GM19324 (cell line): Measurements from ENCODE around the gene DISC1.

ENCODE experiments used
- ATAC-seq: cut with Tn5 transposase; IDR thresholded peaks from one replicate; pipeline ENCODE4 v1.9.1; 2021; ENCODE audit warnings: mild to moderate bottlenecking, moderate library complexity; ENCODE audit not compliant: unreplicated experiment, low FRiP score

DISC1 gene

DNA sequence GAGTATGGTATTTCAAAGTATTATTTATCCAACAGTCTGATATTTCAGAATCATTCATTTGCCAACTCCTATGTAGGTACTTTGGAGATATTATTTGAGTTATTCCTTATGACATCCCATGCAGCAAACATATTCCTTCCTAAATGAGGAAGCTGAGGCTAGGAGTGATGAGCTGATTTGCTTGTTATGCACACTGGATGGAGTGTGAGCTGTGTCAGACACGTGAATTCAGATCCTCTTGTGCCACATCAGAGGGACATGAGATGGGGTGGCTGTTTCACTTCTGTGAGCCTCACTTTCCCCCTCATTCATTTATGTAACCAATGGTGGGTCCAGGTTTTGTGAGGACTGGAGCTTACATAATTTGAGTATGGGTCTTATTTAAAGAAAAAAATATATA is 215.9 kb downstream of the DISC1 start:
- ATAC-seq: no peak

DNA sequence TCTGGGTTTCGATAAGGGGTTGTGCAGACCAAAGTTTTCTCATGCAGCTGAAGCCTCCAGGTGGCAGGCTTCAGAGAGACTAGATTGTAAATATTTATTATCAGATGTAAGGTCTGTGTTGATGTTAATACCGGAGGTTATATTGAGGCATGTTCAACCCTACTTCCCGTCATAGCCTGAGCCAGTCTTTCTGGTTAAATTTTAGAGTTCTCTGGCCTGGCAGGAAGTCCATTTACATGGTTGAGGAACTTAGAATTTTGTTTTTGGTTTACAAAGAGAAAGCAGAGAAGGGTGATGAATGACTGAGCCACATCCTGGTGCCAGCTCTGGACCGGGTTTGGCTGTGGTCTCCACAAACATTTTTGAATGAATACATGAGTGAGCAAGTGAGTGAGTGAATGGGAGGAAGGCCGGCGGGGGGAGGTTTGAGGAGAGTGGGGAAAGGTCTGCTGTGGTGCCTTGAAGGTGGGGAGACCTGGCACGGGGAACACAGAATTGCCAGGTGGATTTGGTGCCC is 218.5 kb downstream of the DISC1 start:
- ATAC-seq: no peak

DNA sequence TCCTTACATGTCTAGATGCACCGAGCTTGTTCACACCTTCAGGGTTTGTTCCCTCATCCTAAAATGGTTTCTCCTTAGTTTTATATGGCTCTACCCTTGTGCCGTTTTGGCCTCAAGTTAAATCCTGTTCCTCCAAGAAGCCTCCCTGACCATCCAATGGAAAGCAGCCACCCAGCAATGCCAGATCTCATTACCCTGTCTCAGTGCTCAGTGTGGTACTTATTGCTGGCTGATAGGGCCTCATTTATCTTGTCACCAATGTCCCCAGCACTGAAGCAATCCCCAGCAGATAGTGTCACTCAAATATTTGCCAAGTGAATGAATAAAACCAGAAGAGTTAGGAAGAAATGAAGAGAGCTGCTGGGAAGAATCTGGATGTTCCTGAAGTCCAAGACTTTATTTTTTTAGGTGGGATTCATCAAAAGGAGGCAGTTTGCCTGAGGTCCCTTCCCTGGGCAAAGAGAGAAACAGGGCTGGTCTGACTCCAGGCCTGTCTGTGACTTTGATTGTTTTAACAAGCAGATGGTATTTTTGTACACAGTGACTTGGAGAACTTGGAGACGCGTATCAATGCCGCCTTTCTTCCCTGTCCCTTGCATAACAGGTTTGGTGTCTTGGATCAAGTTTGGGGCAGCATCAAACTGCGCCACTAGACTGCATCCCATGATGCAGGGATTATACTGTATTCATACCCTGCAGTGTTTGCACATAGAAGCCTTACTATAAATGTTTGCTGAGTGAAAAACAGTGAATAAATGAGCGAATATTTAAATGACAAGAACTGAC is 221.2 kb downstream of the DISC1 start:
- ATAC-seq: no peak

DNA sequence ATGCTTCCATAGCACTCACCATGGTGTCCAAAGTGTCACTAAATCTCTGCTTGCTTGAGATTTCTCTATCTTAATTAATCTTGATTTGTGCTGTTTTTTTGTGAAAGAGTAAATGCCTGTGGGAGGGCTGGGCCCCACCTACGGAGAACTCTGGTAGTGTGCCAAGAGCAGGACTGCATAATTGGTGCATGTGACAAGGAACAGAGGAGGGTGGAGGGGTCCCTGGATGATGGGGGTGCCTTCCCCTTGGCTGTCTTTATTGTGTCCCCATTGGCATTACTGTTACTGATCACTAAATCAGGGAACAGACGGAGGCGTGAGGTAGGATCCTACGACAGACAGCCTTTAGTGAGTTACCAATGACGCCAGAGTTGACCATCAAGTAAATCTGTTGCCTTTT is 223.4 kb downstream of the DISC1 start:
- ATAC-seq: no peak

DNA sequence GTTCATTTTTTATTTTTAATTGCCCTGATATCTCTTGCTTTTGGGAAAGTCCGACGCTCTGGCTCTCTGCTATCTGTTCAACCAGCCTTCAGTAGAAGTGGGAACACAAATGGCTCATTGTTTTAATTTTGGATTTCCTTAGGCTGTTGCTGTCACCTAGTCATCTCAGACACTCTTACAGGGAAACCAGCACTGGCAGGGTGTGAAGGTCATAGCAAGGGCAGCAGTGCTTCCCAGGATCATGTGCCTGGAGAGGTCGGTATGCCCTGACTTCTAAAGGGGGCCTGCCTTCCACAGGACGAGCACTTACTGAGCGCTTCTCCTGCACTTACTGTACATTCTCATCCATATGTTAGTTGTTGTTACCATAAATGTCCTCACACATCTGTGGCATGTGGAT is 224.2 kb downstream of the DISC1 start:
- no peak for ATAC-seq

DNA sequence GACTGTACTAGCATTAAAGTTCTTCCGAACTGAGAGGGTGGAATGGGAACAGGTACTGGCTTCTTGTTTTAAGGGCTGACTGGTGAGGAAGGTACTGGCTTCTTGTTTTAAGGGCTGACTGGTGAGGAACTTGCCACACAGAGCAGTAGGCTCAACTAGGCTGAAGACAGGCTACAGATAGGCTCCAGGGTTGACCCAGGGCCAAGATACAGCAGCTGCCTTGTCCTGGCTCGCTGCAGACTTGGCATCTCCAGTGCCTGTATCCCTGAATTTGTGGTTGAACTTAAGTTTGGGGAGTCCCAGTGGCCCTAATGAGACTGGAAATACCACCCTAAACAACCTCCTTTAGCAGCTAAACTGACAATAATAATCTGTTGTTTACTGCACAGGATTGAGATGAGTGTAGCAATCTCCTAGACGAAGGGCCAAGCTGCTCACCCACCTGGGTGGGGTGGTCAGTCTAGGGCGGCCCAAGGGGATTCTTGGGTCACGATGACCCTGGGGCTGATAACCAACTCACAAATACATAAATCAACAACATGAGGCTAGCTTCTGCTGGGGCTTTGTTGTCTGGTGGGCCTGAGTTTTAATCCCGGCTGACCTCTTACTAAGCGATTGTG is 227.1 kb downstream of the DISC1 start:
- no peak for ATAC-seq

DNA sequence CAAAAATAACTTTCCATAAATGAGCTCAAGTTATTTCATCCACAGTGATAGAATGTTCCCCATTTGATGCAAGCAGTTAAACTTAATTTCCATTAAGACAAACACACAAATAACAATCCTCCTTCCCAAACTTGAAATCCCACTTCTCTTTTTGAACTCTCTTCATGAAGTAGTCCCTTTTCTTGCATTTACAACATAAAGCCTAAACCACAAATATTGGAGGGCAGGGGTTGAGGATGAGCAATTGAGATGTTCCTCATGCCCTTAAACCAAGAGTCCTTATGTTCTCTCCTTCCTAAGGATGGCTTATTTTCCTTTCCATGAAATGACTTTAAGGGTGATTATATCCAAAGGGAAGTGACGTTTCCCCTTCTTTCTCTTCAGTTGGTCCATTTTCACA is 228.8 kb downstream of the DISC1 start:
- no peak for ATAC-seq

DNA sequence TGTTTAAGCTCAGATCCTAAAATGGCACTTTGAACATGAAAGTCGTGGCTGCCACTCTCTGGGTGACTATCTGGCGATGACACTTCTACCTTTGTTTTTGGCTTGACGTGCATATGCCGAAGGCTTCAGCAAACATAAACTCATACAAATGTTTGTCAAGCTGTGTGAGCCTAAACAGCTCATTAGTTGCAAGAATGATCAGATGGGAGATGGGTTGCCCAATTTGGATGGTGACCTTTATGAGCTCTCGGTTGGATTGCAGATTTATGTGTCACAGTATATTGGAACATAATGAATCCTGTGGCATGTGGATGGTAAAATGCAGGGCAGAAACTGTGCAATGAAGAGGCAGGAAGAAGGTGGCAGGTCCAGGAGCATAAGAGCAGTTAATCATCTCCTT is 229.3 kb downstream of the DISC1 start:
- ATAC-seq: no peak

DNA sequence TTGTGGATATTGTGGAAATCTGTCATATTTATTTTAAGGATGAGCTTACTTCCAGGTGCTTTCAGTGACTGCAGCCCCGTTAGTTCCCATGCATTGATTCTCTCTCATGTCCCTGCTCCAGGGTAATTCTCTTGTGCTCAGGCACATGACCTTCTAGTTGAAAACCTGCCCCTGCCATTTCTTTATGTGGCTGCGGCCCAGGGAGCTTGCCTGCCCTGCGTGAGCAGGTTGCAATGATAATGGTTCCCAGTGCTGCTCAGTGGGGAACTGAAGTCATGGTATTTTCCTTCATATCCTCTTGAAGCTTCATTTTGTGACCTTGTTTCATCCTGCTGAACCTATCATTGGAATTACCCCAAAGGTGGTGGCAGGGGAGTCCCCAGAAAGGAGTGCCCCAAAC is 229.8 kb downstream of the DISC1 start:
- ATAC-seq: no peak

DNA sequence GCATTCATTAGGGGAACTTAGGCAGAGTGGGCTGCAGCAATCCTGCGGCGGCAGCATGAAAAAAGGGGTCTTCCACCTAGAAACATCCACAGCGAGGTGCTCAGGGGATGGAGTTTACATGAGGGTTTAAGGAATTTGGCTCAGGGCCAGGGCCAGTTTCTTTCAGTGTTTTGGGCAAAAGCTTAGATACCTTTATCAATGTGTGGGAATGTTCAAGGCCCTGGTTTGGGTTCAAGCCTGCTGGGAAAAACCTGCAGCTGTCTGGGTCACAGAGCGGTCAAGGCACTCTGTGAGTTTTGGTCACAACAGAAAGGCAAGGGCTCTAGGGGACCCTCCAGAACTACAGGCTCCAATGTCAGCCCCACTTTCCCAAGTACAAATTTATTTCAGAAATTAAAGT is 230.3 kb downstream of the DISC1 start:
- no peak for ATAC-seq

DNA sequence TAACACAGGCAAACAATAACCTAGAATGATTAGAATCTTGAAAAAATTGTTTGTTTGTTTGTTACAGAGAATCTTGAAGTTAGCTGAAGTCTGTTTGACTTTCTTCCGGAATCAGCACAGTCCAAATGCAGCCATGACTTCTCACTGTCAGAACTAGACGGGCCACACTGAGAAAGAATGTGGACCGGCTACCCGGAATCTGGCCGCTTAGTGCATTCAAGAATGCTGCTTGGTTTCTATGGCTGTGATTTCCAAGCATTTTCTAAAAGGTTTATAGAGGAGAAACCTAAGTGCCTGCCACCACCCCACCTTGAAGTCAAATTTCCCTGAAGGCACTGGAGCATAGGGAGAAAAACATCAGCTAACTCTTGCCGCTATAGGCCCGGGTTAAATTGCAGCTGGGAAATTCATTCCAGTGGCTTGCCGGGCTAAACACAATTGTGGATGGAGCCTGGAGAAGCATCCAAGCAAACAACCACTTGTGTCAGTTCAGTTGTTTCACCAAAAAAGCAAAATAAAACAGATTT is 231.1 kb downstream of the DISC1 start:
- ATAC-seq: no peak

DNA sequence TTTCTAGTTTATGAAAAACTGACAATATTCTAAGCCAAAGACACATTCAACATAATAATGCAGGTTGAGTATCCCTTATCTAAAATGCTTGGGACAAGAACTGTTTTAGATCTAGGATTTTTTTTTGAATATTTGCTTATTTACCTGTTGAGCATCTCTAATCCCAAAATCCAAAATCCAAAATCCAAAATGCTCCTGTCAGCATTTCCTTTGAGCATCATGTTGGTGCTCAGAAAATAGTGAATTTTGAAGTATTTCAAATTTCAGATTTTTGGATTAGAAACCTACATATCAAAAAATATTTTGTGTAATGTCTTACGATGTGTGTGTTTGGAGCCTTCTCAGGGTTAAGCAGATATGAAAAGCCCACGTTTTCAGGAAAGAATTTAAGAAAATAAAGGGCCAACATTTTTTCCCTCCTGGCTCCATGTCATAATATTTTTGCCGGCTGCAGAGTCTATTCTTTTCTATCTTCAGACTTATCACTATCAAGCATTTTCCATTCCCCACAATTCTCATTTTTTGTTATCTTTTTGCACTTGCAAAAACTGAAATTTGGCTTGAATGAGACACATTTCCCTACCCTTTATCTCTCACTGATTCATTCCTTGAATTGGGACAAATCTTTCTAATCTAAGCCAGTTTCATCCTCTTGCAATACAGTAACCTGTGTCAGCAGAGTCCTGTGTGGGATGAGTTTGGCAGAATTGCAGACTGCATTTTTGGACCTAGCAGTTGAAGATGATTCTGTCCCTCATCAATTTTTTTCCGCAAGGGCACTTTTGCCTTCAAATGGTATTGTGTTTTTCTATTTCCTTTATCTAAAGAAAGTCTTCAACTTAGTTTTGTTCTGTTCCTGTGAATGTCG is 233.9 kb downstream of the DISC1 start:
- ATAC-seq: no peak

DNA sequence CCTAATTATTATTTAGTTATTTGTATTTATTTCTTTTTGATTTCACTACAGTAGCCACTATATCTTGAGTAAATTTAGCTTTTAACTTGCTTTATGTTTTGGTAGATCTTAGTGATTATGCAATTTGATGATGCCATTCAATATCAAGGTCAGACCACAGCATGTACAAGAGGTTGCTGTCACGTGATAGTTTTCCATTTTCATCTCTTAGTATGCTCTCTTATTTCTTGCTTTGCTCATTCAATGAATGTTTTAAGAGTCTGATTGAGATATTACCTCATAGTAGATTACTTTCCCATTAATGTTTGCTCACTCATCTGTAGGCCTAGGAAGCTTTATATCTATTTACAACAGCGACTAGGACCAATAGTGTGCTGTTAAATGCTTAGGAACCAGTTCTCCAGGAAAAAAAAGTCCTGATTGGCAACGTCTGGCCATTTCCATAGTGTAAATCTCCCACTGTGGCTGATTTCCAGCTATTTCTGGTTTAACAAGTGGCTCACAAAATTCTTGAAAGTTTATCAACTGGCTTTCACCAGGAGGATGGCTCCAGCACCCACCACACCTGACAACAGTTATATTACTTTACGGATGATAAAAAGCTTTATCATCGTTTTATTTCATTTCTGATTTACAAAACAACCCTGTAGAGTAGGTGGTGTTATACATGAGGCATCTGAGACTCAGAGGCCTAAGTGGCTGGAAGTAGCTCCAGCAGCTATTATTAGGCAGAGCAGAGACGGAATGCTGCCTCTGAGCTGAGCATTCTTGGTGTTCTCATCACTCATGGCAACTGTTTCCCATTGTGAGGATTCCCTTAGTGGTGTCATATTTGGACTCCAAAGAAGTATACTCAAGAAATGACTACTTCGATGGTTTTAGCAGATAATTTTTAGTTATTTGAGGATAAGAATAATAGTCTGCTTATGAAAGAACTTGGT is 235.2 kb downstream of the DISC1 start:
- ATAC-seq: no peak

DNA sequence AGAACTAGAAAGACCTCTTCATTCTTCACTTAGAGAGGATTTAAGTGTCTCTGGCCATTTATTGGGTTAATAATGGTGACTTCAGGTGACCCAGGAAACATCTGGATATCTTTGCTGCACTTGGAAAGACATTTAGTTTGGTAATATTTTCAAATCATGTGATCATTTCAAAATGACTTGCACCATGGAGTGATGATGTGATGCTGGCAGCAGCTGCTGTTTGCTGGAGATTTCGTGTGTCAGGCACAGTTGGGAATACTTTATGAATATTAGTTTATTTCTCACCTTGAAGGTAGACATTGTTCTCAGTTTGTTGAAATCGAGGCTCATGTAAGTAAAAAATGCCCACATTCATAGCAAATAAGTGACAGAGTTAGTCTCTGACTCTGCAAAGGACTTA is 236.0 kb downstream of the DISC1 start:
- no peak for ATAC-seq

DNA sequence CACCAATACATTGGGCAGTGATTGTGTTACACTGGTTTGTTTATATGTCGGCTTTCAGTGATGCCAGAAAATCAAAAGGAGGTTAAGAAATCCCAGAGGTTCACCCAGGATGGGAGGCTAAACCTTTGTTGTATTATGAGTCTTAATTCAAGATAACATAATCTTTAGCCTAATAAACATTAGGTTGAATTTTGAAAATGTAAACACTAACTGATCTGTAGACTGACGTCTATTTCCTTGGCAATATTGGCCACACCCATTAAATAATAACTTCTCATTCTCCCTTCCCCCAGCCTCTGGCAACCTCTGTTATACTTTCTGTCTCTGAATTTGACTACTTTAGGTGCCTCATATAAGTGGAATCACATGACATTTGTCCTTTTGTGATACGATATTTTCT is 238.7 kb downstream of the DISC1 start:
- no peak for ATAC-seq

DNA sequence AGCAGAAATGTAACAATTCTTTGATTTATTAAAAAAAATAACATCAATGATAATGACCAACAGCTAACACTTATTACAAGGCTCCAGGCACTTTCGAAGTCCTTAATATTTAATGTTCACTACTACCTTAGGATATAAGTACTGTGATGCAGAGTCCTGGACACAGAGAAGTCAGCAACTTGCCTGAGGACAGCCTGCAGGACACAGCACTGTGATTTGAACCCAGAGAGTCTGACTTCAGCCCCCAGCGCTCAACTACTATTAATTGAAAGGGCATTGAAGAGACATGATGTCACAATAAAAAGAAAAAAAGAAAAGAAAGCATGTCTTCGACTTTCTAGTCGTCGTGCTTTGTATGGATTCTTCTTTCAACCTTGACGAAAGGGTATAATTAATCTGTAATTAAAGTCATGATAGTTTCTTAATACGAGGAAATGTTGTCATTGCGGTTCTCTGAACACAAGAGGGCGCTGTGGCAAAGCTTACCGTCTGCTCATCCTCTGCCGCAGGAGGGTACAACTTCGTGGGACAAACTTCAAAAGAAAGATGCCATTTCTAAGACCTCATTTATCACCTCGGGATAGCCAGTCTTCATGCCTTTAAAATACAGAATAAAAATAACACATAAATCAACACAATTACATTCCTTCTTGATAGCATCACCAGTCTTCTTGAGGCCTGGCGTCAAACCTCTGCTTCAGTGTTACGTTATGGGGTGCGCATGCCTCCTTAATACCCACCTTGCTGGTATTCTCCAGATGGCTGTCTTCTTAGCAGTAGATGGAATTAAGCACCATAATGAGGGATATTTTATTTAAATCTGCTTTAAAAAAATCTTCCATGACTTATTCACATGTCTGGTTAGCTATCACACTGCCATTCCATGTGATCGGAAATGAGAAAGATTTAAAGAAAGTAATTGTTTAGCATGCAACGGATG is 240.1 kb downstream of the DISC1 start:
- ATAC-seq: no peak

DNA sequence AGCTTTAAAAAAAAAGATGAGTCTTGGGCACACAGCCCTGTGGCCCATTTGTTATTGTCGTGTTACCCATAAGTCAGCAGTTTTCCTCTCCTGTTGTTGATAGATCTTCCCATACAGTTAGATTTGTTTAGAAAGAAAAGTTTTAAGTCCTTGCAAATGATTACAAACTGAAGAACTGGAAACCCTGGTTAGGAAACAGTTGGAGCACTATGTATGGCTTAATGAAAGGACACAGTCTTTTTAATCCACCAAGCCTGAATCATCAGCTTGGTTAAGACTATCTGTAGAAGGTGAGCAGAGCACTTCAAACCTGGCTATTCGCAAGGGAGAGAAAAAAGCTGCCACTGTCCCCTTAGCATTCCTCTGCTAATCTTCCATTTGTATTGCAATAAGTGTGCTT is 241.0 kb downstream of the DISC1 start:
- no peak for ATAC-seq

DNA sequence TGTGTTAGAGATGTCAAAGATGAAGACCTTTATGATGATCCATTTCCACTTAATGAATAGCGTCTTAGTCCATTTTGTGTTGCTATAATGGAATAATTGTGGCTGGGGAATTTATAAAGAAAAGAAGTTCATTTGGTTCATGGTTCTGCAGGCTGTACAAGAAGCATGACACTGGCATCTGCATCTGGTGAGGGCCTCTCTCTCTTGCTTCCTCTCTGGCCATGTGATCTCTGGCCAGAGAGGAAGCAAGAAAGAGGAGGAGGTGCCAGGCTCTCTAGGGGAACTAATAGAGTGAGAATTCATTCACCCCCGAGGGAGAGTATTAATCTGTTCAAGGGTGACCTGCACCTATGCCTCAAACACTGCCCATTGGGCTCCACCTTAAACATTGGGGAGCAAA is 242.8 kb downstream of the DISC1 start:
- ATAC-seq: no peak

DNA sequence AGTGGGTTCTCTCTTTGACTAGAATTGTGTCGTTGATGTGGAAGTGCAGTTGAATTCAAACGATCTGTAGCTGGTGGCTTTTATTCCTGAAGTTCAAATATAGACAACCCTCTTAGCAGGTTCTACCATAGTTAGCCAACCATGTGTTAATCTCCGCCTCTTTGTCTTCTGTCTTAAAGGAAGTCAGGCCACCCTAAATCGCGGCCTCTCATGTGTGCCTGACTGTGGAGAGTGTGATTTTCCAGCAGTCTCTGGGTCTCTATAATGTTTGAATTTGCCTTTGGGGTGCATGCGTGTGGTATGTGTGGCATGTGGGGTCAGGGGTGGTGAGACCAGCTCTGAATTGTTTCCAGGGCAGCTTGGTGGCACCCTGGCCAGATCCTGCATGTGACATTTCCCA is 244.9 kb downstream of the DISC1 start:
- ATAC-seq: no peak
